ENCODE data around the gene ZSCAN26.
"Not testable (repeated sequence)": the region's sequence is repeated elsewhere in the genome, so short reads cannot be mapped to it uniquely, and the experiment has no call there.

Gene ZSCAN26

DNA sequence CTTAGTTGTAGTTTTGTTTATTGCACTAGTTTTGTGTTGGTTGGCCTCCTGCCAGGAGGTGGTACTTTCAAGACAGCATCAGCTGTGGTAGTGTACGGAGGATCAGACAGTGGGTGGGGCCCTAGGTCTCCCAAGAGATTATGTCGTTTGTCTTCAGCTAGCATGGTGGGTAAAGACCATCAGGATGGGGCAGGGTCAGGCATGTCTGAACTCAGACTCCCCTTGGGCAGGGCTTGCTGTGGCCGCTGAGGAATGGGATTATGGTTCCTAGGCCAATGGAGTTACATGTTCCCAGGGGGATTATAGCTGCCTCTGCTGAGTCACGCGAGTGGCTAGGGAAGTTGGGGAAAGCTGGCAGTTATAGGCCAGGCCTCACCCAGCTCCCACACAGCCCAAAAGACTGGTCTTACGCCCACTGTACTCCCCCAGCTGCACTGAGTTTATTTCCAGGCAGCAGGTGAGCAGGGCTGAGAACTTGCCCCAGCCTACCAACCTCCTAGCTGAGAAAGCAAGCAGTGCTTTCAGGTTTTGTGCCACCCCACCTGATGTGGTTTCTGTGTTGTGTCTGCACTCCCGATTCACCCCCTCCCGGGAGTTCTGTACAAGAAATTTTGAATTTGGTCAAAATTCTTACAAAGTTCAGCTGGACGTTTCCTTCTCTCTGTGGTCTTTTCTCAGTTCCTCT is 44.3 kb downstream of the ZSCAN26 start:
- Histone ChIP-seq H3K27me3 (ENCODE audit: insufficient read depth, low read length, poor library complexity, severe bottlenecking) (no peaks in the 10 kb centered on the region), H3F3A (ENCODE audit: low read depth) (no peaks in the 10 kb centered on the region), H3K9me2 (replicated peaks; ENCODE audit: low read depth, low read length) (no peaks in the 10 kb centered on the region), H4K20me1 (ENCODE audit: insufficient read depth, low read length, poor library complexity, severe bottlenecking) (no peaks in the 10 kb centered on the region), H3K4me3 (ENCODE audit: low read length, poor library complexity, severe bottlenecking) (no peak overlapping the region), H3K4me1 (ENCODE audit: insufficient read depth, low read length, poor library complexity, severe bottlenecking) (no peaks in the 10 kb centered on the region), H3K36me3 (ENCODE audit: insufficient read depth, low read length) (no peaks in the 10 kb centered on the region), H3K9ac (ENCODE audit: low read depth, low read length, poor library complexity, severe bottlenecking) (no peak overlapping the region), H3K79me2 (ENCODE audit: insufficient read depth, low read length) (no peaks in the 10 kb centered on the region), H2AFZ (ENCODE audit: low read length) (no peak overlapping the region), H3K9me3 (ENCODE audit: insufficient read depth, low read depth, low read length) (no peaks in the 10 kb centered on the region), H3K4me2 (ENCODE audit: low read depth, low read length, poor library complexity, severe bottlenecking) (no peak overlapping the region)
- TF ChIP-seq EZH2phosphoT487 (IDR thresholded peaks at IDR 0.05; ENCODE audit: borderline replicate concordance), result no peak
- TF ChIP-seq, protein P1, sequence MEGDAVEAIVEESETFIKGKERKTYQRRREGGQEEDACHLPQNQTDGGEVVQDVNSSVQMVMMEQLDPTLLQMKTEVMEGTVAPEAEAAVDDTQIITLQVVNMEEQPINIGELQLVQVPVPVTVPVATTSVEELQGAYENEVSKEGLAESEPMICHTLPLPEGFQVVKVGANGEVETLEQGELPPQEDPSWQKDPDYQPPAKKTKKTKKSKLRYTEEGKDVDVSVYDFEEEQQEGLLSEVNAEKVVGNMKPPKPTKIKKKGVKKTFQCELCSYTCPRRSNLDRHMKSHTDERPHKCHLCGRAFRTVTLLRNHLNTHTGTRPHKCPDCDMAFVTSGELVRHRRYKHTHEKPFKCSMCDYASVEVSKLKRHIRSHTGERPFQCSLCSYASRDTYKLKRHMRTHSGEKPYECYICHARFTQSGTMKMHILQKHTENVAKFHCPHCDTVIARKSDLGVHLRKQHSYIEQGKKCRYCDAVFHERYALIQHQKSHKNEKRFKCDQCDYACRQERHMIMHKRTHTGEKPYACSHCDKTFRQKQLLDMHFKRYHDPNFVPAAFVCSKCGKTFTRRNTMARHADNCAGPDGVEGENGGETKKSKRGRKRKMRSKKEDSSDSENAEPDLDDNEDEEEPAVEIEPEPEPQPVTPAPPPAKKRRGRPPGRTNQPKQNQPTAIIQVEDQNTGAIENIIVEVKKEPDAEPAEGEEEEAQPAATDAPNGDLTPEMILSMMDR (conservative IDR thresholded peaks at IDR 0.05; ENCODE audit: low read length), result no peak

DNA sequence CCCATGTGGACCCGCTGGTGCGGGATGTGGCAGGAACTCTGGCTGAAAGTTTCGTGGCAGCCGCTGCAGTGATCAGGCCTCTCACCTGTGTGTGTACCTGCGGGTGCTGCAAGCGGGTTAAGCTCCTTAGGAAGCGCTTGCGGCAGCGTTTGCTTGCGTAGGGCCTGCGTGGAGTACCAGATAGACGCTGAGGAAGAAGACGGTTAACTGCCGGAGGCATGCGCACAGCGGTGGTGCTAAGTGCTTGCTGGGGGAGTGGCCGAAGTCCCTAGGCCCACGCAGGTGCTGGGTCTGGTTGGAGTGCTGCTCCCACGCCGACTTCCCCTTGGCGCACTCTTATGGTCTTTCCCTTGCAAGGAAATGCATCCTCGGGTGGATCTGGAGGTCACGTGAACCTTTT is 46.0 kb downstream of the ZSCAN26 start:
- H3K36me3 ChIP-seq (ENCODE audit: insufficient read depth, low read length), result no peaks in the 10 kb centered on the region
- H3K4me1 ChIP-seq (ENCODE audit: insufficient read depth, low read length, poor library complexity, severe bottlenecking), result no peaks in the 10 kb centered on the region
- H3K27me3 ChIP-seq (ENCODE audit: insufficient read depth, low read length, poor library complexity, severe bottlenecking), result no peaks in the 10 kb centered on the region
- no peaks in the 10 kb centered on the region for H3K79me2 ChIP-seq (ENCODE audit: insufficient read depth, low read length)
- no peaks in the 10 kb centered on the region for H3K9me3 ChIP-seq (ENCODE audit: insufficient read depth, low read depth, low read length)
- H2AFZ ChIP-seq (ENCODE audit: low read length), result no peak overlapping the region
- H3K4me3 ChIP-seq (ENCODE audit: low read length, poor library complexity, severe bottlenecking), result no peak overlapping the region
- H3K4me2 ChIP-seq (ENCODE audit: low read depth, low read length, poor library complexity, severe bottlenecking), result no peak overlapping the region
- H3K9me2 ChIP-seq (replicated peaks; ENCODE audit: low read depth, low read length), result no peaks in the 10 kb centered on the region
- no peaks in the 10 kb centered on the region for H3F3A ChIP-seq (ENCODE audit: low read depth)
- TF ChIP-seq, protein P1 (conservative IDR thresholded peaks at IDR 0.05; ENCODE audit: low read length), result no peak
- TF ChIP-seq EZH2phosphoT487 (IDR thresholded peaks at IDR 0.05; ENCODE audit: borderline replicate concordance), result no peak
- no peak overlapping the region for H3K9ac ChIP-seq (ENCODE audit: low read depth, low read length, poor library complexity, severe bottlenecking)
- no peaks in the 10 kb centered on the region for H4K20me1 ChIP-seq (ENCODE audit: insufficient read depth, low read length, poor library complexity, severe bottlenecking)

DNA sequence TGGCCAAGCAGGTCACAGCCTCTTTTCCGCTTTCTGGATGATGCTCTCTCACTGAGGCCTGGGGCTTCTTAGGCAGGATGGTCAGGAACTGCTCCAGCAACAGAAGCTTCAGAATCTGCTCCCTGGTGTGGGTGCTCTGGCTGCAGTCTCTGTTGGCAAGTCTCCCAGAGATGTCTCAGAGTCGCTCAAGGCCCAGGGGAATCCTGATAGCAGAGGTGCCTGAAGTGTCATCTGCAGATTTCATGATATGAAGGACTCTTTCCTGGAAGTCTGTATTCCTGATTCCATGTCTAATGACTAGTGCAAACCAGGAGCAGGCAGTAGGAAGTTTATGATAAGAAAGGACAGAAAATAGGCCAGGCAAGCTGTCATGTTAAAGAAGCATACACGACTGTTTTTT is 48.7 kb downstream of the ZSCAN26 start:
- Histone ChIP-seq H3K4me1 (ENCODE audit: insufficient read depth, low read length, poor library complexity, severe bottlenecking) (no peaks in the 10 kb centered on the region), H2AFZ (ENCODE audit: low read length) (no peak overlapping the region), H3K9me3 (ENCODE audit: insufficient read depth, low read depth, low read length) (no peaks in the 10 kb centered on the region), H3K36me3 (ENCODE audit: insufficient read depth, low read length) (no peaks in the 10 kb centered on the region), H3F3A (ENCODE audit: low read depth) (no peaks in the 10 kb centered on the region), H3K9ac (ENCODE audit: low read depth, low read length, poor library complexity, severe bottlenecking) (no peak overlapping the region), H3K27me3 (ENCODE audit: insufficient read depth, low read length, poor library complexity, severe bottlenecking) (no peaks in the 10 kb centered on the region), H3K9me2 (replicated peaks; ENCODE audit: low read depth, low read length) (no peaks in the 10 kb centered on the region), H4K20me1 (ENCODE audit: insufficient read depth, low read length, poor library complexity, severe bottlenecking) (no peaks in the 10 kb centered on the region), H3K79me2 (ENCODE audit: insufficient read depth, low read length) (no peaks in the 10 kb centered on the region), H3K4me2 (ENCODE audit: low read depth, low read length, poor library complexity, severe bottlenecking) (no peak overlapping the region), H3K4me3 (ENCODE audit: low read length, poor library complexity, severe bottlenecking) (no peak overlapping the region)
- TF ChIP-seq, protein P1 (conservative IDR thresholded peaks at IDR 0.05; ENCODE audit: low read length), result no peak
- TF ChIP-seq EZH2phosphoT487 (IDR thresholded peaks at IDR 0.05; ENCODE audit: borderline replicate concordance), result no peak

DNA sequence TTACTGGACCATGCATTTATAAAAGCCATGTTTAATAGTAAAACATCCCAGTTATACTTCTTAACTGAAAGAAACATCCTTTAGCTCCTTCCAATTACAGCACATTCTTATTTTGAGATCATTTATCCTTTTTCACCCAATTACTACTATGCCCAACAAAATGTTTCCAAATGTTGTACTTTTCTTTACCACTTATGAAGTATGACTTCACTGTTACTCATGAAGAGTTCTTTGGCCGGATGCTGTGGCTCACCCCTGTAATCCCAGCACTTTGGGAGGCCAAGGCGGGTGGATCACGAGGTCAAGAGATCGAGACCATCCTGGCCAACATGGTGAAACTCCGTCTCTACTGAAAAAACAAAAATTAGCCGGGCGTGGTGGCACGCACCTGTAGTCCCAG is 50.9 kb downstream of the ZSCAN26 start:
- not testable (repeated sequence) for H3K4me2 ChIP-seq (ENCODE audit: low read depth, low read length, poor library complexity, severe bottlenecking); H3K36me3 ChIP-seq (ENCODE audit: insufficient read depth, low read length); H3K9me2 ChIP-seq (replicated peaks; ENCODE audit: low read depth, low read length); H3K4me3 ChIP-seq (ENCODE audit: low read length, poor library complexity, severe bottlenecking); H3K4me1 ChIP-seq (ENCODE audit: insufficient read depth, low read length, poor library complexity, severe bottlenecking); H2AFZ ChIP-seq (ENCODE audit: low read length); H3K79me2 ChIP-seq (ENCODE audit: insufficient read depth, low read length); H3K9ac ChIP-seq (ENCODE audit: low read depth, low read length, poor library complexity, severe bottlenecking); H4K20me1 ChIP-seq (ENCODE audit: insufficient read depth, low read length, poor library complexity, severe bottlenecking); H3F3A ChIP-seq (ENCODE audit: low read depth); H3K27me3 ChIP-seq (ENCODE audit: insufficient read depth, low read length, poor library complexity, severe bottlenecking); H3K9me3 ChIP-seq (ENCODE audit: insufficient read depth, low read depth, low read length)
